Measurements from ENCODE around the gene B3GALT5. TPM values are rescaled to one million over a fixed set of nuclear protein-coding genes. Genes with fewer than 3 reads are reported as not detected.

Gene B3GALT5
- total and polyA plus RNA-seq, 2 donors (not counting 1 experiment from before 2014, with no cell fraction given), result not detected

DNA sequence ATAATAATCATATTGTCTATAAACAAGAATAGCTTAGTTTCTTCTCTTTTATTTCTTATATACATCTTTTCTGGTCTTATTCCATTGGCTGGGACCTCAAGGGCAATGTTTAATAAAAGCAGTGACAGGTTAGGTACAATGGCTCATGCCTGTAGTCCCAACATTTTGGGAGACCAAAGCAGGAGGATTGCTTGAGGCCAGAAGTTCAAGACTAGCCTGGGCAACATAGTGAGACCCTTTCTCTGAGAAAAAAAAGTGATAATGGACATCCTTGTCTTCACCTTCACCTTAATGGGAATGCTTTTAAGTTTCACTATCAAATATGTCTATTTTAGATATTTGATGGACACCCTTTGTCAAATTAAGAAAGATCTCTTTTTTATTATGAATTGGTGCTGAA, 8.1 kb downstream of the B3GALT5 start:
- Mint-ChIP-seq H3K9me3 (ENCODE audit: insufficient read depth) (peaks cover 9% of the 10 kb centered on the region), H3K27ac (no peak overlapping the region), H3K4me3 (no peak overlapping the region), H3K4me1 (no peaks in the 10 kb centered on the region), H3K27me3 (peaks cover 8% of the 10 kb centered on the region)
- intact Hi-C loops (cut with micrococcal nuclease), result no loop called here
- H4K20me1 ChIP-seq (ENCODE audit: control insufficient read depth, insufficient read depth, low read length, poor library complexity, severe bottlenecking), result no peaks in the 10 kb centered on the region
- ATAC-seq (ENCODE audit: low read depth), result no peak
- H3K79me2 ChIP-seq (ENCODE audit: control insufficient read depth, insufficient read depth, low read length), result no peaks in the 10 kb centered on the region
- H3K9ac ChIP-seq (ENCODE audit: low read length), result no peak overlapping the region
- no peaks in the 10 kb centered on the region for H3K27me3 ChIP-seq (replicated peaks in 1 of 4; ENCODE audit: control extremely low read depth in 1 of 4, control insufficient read depth in 3 of 4, insufficient read depth in 4 of 4, low read length in 3 of 4)
- no peak overlapping the region for H2AFZ ChIP-seq (ENCODE audit: insufficient read depth, low read depth, low read length, poor library complexity, severe bottlenecking)
- no peaks in the 10 kb centered on the region for H3K4me1 ChIP-seq (ENCODE audit: control insufficient read depth in 2 of 2, insufficient read depth in 2 of 2, low read length in 2 of 2)
- ChIA-PET CTCF (no interaction called here), POLR2A (no interaction called here)
- no peaks in the 10 kb centered on the region for H3K36me3 ChIP-seq (replicated peaks in 1 of 2; ENCODE audit: control extremely low read depth in 1 of 2, control insufficient read depth in 1 of 2, extremely low read depth in 1 of 2, insufficient read depth in 2 of 2, low read length in 1 of 2)
- no peak overlapping the region for H3K27ac ChIP-seq (ENCODE audit: low read length in 2 of 2)
- no peak for TF ChIP-seq EZH2 (IDR thresholded peaks at IDR 0.05; ENCODE audit: borderline replicate concordance, insufficient read depth, low read depth, low read length, poor library complexity, severe bottlenecking)
- TF ChIP-seq, protein P1, sequence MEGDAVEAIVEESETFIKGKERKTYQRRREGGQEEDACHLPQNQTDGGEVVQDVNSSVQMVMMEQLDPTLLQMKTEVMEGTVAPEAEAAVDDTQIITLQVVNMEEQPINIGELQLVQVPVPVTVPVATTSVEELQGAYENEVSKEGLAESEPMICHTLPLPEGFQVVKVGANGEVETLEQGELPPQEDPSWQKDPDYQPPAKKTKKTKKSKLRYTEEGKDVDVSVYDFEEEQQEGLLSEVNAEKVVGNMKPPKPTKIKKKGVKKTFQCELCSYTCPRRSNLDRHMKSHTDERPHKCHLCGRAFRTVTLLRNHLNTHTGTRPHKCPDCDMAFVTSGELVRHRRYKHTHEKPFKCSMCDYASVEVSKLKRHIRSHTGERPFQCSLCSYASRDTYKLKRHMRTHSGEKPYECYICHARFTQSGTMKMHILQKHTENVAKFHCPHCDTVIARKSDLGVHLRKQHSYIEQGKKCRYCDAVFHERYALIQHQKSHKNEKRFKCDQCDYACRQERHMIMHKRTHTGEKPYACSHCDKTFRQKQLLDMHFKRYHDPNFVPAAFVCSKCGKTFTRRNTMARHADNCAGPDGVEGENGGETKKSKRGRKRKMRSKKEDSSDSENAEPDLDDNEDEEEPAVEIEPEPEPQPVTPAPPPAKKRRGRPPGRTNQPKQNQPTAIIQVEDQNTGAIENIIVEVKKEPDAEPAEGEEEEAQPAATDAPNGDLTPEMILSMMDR (IDR thresholded peaks at IDR 0.05), result no peak
- H3K4me2 ChIP-seq (replicated peaks; ENCODE audit: low read depth, low read length, poor library complexity, severe bottlenecking), result no peak overlapping the region
- no peak for DNase-seq
- peaks cover 0 to 9% (median 4%) of the 10 kb centered on the region in 3 donors for H3K9me3 ChIP-seq (ENCODE audit: control extremely low read depth in 1 of 3, control insufficient read depth in 2 of 3, insufficient read depth in 1 of 3, low read length in 2 of 3)
- H3K4me3 ChIP-seq (ENCODE audit: control extremely low read depth in 1 of 5, extremely low read depth in 1 of 5, insufficient read depth in 1 of 5, low read depth in 2 of 5, low read length in 4 of 5), result no peak overlapping the region

DNA sequence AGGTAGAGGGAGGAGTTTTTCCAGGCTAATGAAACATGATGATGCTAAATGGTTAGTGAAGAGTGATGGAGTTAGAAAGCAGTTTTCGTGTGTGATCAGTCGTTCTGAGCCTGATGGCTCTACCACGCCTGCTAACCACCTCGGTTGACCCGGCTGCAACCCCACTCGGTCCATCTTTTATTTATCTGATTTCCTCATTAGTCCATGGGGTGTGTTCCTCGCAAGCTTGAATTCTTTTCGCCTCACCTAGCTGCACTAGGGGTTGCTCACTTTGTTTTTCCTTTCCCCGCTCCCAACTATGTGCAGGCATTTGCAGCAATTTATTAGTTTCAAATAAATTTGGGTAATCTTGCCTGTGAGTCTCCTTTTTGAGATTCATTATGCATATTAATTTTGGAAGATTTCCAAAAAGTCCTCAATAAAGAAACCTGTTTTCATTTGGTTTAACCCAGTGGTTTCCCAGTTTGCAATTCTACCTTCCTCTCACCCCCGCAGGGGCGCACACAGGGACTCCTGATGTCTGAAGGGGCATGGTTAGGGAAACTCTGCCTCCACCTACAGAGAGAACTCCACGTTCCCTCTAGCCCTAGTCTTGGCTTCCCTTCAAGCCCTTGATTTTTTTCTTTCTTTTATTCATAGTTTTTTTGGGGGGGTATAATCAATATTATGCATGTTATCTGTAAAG, 12.6 kb downstream of the B3GALT5 start:
- no peaks in the 10 kb centered on the region for H3K4me1 Mint-ChIP-seq
- no peak overlapping the region for H3K27ac Mint-ChIP-seq
- Histone ChIP-seq H3K27me3 (replicated peaks in 1 of 4; ENCODE audit: control extremely low read depth in 1 of 4, control insufficient read depth in 3 of 4, insufficient read depth in 4 of 4, low read length in 3 of 4) (no peaks in the 10 kb centered on the region), H3K36me3 (replicated peaks in 1 of 2; ENCODE audit: control extremely low read depth in 1 of 2, control insufficient read depth in 1 of 2, extremely low read depth in 1 of 2, insufficient read depth in 2 of 2, low read length in 1 of 2) (no peaks in the 10 kb centered on the region), H3K27ac (ENCODE audit: low read length in 2 of 2) (no peak overlapping the region), H4K20me1 (ENCODE audit: control insufficient read depth, insufficient read depth, low read length, poor library complexity, severe bottlenecking) (no peaks in the 10 kb centered on the region), H3K4me1 (ENCODE audit: control insufficient read depth in 2 of 2, insufficient read depth in 2 of 2, low read length in 2 of 2) (no peaks in the 10 kb centered on the region), H3K4me2 (replicated peaks; ENCODE audit: low read depth, low read length, poor library complexity, severe bottlenecking) (no peak overlapping the region), H3K9me3 (ENCODE audit: control extremely low read depth in 1 of 3, control insufficient read depth in 2 of 3, insufficient read depth in 1 of 3, low read length in 2 of 3) (peaks cover 0 to 9% (median 2%) of the 10 kb centered on the region in 3 donors), H3K79me2 (ENCODE audit: control insufficient read depth, insufficient read depth, low read length) (no peaks in the 10 kb centered on the region), H3K4me3 (ENCODE audit: control extremely low read depth in 1 of 5, extremely low read depth in 1 of 5, insufficient read depth in 1 of 5, low read depth in 2 of 5, low read length in 4 of 5) (no peak overlapping the region), H3K9ac (ENCODE audit: low read length) (no peak overlapping the region), H2AFZ (ENCODE audit: insufficient read depth, low read depth, low read length, poor library complexity, severe bottlenecking) (no peak overlapping the region)
- DNase-seq (no peak), ATAC-seq (ENCODE audit: low read depth) (no peak)
- no peak overlapping the region for H3K4me3 Mint-ChIP-seq
- ChIA-PET CTCF (no interaction called here), POLR2A (no interaction called here)
- WGBS (ENCODE audit: insufficient coverage), result 82% methylated on average over 5 of the region's 12 CpGs
- intact Hi-C loops (cut with micrococcal nuclease), result no loop called here
- TF ChIP-seq, protein P1 (IDR thresholded peaks at IDR 0.05), result no peak
- no peak for TF ChIP-seq EZH2 (IDR thresholded peaks at IDR 0.05; ENCODE audit: borderline replicate concordance, insufficient read depth, low read depth, low read length, poor library complexity, severe bottlenecking)
- no peaks in the 10 kb centered on the region for H3K27me3 Mint-ChIP-seq
- peaks cover 6% of the 10 kb centered on the region for H3K9me3 Mint-ChIP-seq (ENCODE audit: insufficient read depth)

Data from B cell (primary cell).